Measurements from ENCODE around the gene AOPEP.
"Not testable (repeated sequence)": the region's sequence is repeated elsewhere in the genome, so short reads cannot be mapped to it uniquely, and the experiment has no call there.

DNA sequence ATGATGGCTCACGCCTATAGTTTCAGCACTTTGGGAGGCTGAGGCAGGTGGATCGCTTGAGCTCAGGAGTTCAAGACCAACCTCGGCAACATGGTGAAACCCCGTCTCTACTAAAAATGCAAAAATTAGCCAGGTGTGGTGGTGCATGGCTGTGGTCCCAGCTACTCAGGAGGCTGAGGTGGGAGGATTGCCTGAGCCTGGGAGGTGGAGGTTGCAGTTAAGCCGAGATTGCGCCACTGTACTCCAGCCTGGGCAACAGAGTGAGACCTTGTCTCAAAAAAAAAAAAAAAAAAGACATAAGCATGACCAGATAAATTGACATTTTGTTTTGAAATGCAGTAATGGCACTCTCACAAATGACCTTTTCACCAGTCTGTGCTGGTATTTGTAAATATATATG lies 294.1 kb downstream of the AOPEP start:
- not testable (repeated sequence) for TF ChIP-seq EP300 (IDR thresholded peaks at IDR 0.05; ENCODE audit: borderline replicate concordance in 1 of 2, low read depth in 1 of 2, low read length in 1 of 2); MEF2A (IDR thresholded peaks at IDR 0.05; ENCODE audit: borderline replicate concordance, low read depth); RFX5 (IDR thresholded peaks at IDR 0.05; ENCODE audit: low read length); USF1 (IDR thresholded peaks at IDR 0.05; ENCODE audit: borderline replicate concordance, low read depth); NRF1 (IDR thresholded peaks at IDR 0.05; ENCODE audit: low read depth, low read length)
- TF ChIP-seq, protein P1, sequence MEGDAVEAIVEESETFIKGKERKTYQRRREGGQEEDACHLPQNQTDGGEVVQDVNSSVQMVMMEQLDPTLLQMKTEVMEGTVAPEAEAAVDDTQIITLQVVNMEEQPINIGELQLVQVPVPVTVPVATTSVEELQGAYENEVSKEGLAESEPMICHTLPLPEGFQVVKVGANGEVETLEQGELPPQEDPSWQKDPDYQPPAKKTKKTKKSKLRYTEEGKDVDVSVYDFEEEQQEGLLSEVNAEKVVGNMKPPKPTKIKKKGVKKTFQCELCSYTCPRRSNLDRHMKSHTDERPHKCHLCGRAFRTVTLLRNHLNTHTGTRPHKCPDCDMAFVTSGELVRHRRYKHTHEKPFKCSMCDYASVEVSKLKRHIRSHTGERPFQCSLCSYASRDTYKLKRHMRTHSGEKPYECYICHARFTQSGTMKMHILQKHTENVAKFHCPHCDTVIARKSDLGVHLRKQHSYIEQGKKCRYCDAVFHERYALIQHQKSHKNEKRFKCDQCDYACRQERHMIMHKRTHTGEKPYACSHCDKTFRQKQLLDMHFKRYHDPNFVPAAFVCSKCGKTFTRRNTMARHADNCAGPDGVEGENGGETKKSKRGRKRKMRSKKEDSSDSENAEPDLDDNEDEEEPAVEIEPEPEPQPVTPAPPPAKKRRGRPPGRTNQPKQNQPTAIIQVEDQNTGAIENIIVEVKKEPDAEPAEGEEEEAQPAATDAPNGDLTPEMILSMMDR (IDR thresholded peaks at IDR 0.05), result not testable (repeated sequence)
- TF ChIP-seq, protein P2, sequence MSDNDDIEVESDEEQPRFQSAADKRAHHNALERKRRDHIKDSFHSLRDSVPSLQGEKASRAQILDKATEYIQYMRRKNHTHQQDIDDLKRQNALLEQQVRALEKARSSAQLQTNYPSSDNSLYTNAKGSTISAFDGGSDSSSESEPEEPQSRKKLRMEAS (IDR thresholded peaks at IDR 0.05; ENCODE audit: low read depth), result not testable (repeated sequence)
